Measurements from ENCODE around the gene ESR1. TPM values are rescaled to one million over a fixed set of nuclear protein-coding genes. Genes with fewer than 3 reads are reported as not detected.

ESR1 gene
- total and polyA plus RNA-seq, 12 donors = 0.28 to 9.4 (median 3.8) TPM

- intact Hi-C loops (cut with DNase I) = no loop called here
- peak overlapping the region in 3 of 5 donors; percentile 21 to 76 (median 73) for H3K27ac ChIP-seq
- H3K27me3 ChIP-seq = no peaks in the 10 kb centered on the region
- H3K36me3 ChIP-seq (replicated peaks in 1 of 2) = no peaks in the 10 kb centered on the region
- H3K9me3 ChIP-seq (replicated peaks in 1 of 3) = no peaks in the 10 kb centered on the region
- DNase-seq = peak; percentile 61 to 86 (median 71)
- TF ChIP-seq POLR2A (IDR thresholded peaks at IDR 0.05) = no peak
- TF ChIP-seq, protein P1, sequence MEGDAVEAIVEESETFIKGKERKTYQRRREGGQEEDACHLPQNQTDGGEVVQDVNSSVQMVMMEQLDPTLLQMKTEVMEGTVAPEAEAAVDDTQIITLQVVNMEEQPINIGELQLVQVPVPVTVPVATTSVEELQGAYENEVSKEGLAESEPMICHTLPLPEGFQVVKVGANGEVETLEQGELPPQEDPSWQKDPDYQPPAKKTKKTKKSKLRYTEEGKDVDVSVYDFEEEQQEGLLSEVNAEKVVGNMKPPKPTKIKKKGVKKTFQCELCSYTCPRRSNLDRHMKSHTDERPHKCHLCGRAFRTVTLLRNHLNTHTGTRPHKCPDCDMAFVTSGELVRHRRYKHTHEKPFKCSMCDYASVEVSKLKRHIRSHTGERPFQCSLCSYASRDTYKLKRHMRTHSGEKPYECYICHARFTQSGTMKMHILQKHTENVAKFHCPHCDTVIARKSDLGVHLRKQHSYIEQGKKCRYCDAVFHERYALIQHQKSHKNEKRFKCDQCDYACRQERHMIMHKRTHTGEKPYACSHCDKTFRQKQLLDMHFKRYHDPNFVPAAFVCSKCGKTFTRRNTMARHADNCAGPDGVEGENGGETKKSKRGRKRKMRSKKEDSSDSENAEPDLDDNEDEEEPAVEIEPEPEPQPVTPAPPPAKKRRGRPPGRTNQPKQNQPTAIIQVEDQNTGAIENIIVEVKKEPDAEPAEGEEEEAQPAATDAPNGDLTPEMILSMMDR (IDR thresholded peaks at IDR 0.05) = no peak
- peaks cover 7 to 12% of the 10 kb centered on the region in 2 donors for H3K4me1 ChIP-seq (replicated peaks in 1 of 2)
- H3K4me3 ChIP-seq = peak overlapping the region in 1 of 4 donors; percentile 16
- WGBS, 4 donors = 73 to 79% (median 76%) methylated on average over 12 to 15 of the region's 15 CpGs
These were observed 305.2 kb downstream of the ESR1 start for GRCh38 chr6:152112491-152113261.

GRCh38 chr6:152117156-152118133 lies 310.0 kb downstream of the ESR1 start:
- intact Hi-C loops (cut with DNase I) = no loop called here
- no peak overlapping the region for H3K4me3 ChIP-seq
- H3K27ac ChIP-seq = peak overlapping the region in 1 of 5 donors; percentile 12
- peak in 3 of 7 donors; percentile 14 to 29 (median 24) for DNase-seq
- H3K9me3 ChIP-seq (replicated peaks in 1 of 3) = no peaks in the 10 kb centered on the region
- H3K36me3 ChIP-seq (replicated peaks in 1 of 2) = peaks cover 0 to 23% of the 10 kb centered on the region in 2 donors
- WGBS, 4 donors = 43 to 58% (median 47%) methylated on average over 9 of the region's 9 CpGs
- TF ChIP-seq, protein P1 (IDR thresholded peaks at IDR 0.05) = no peak
- TF ChIP-seq POLR2A (IDR thresholded peaks at IDR 0.05) = no peak
- H3K4me1 ChIP-seq (replicated peaks in 1 of 2) = peaks cover 0 to 16% of the 10 kb centered on the region in 2 donors
- H3K27me3 ChIP-seq = no peaks in the 10 kb centered on the region

DNA sequence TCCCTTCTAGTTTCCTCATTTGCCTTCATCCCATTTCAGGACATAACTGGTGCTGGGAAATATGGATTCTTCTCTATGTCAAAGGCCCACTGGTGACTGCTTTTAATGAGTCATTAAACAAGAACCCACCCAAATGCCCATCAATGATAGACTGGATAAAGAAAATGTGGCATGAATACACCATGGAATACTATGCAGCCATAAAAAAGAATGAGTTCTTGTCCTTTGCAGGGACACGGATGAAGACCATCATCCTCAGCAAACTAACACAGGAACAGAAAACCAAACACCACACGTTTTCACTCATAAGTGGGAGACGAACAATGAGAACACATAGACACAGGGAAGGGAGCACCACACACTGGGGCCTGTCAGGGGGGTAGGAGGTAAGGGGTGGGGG lies 310.7 kb downstream of the ESR1 start:
- H3K9me3 ChIP-seq (replicated peaks in 1 of 3) = no peaks in the 10 kb centered on the region
- no peak overlapping the region for H3K4me3 ChIP-seq
- TF ChIP-seq POLR2A (IDR thresholded peaks at IDR 0.05) = no peak
- TF ChIP-seq, protein P1 (IDR thresholded peaks at IDR 0.05) = no peak
- WGBS, 4 donors = 89 to 98% (median 95%) methylated on average over 3 of the region's 3 CpGs
- no peaks in the 10 kb centered on the region for H3K27me3 ChIP-seq
- intact Hi-C loops (cut with DNase I) = no loop called here
- peaks cover 0 to 17% of the 10 kb centered on the region in 2 donors for H3K4me1 ChIP-seq (replicated peaks in 1 of 2)
- H3K27ac ChIP-seq = no peak overlapping the region
- peaks cover 0 to 25% of the 10 kb centered on the region in 2 donors for H3K36me3 ChIP-seq (replicated peaks in 1 of 2)
- no peak for DNase-seq

- WGBS, 4 donors = 91 to 93% (median 93%) methylated on average over 5 of the region's 5 CpGs
These were observed 311.2 kb downstream of the ESR1 start for GRCh38 chr6:152118678-152119077.

More at GRCh38 chr6:152118678-152119077, 311.2 kb downstream of the ESR1 start:
- H3K27me3 ChIP-seq = no peaks in the 10 kb centered on the region
- no peak overlapping the region for H3K4me3 ChIP-seq
- peaks cover 0 to 17% of the 10 kb centered on the region in 2 donors for H3K4me1 ChIP-seq (replicated peaks in 1 of 2)
- TF ChIP-seq, protein P1 (IDR thresholded peaks at IDR 0.05) = no peak
- no peak for TF ChIP-seq POLR2A (IDR thresholded peaks at IDR 0.05)
- H3K27ac ChIP-seq = no peak overlapping the region
- DNase-seq = no peak
- intact Hi-C loops (cut with DNase I) = no loop called here
- peaks cover 0 to 25% of the 10 kb centered on the region in 2 donors for H3K36me3 ChIP-seq (replicated peaks in 1 of 2)
- H3K9me3 ChIP-seq (replicated peaks in 1 of 3) = no peaks in the 10 kb centered on the region
